GM13977 (cell line): ENCODE results near the gene CYP19A1.

Experiments
- DNase-seq: peaks from one replicate; pipeline ENCODE4 v3.0.0; 2012; ENCODE audit warnings: low spot score
- in situ Hi-C: fragments of 300-500 bp; cut with MboI; formaldehyde crosslinking; loops from one replicate; pipeline ENCODE4 v1.12.0; 2022; ENCODE audit warnings: low sequenced_read_pairs, low pct_unique_long_range_greater_than_20kb, mixed read lengths, inconsistent platforms; ENCODE audit not compliant: unreplicated experiment
- TF ChIP-seq, protein P1 (sequence below): IDR thresholded peaks from 2 replicates; pipeline ENCODE4 v1.5.1; 2012; ENCODE audit warnings: mild to moderate bottlenecking, control low read depth; ENCODE audit not compliant: insufficient read depth; ENCODE audit errors: extremely low read depth, missing control alignments

The CYP19A1 gene

GRCh38 chr15:51203797-51204196 lies 134.6 kb downstream of the CYP19A1 start:
- in situ Hi-C loops: no loop called here
- DNase-seq: no peak
- TF ChIP-seq, protein P1, sequence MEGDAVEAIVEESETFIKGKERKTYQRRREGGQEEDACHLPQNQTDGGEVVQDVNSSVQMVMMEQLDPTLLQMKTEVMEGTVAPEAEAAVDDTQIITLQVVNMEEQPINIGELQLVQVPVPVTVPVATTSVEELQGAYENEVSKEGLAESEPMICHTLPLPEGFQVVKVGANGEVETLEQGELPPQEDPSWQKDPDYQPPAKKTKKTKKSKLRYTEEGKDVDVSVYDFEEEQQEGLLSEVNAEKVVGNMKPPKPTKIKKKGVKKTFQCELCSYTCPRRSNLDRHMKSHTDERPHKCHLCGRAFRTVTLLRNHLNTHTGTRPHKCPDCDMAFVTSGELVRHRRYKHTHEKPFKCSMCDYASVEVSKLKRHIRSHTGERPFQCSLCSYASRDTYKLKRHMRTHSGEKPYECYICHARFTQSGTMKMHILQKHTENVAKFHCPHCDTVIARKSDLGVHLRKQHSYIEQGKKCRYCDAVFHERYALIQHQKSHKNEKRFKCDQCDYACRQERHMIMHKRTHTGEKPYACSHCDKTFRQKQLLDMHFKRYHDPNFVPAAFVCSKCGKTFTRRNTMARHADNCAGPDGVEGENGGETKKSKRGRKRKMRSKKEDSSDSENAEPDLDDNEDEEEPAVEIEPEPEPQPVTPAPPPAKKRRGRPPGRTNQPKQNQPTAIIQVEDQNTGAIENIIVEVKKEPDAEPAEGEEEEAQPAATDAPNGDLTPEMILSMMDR: no peak

DNA sequence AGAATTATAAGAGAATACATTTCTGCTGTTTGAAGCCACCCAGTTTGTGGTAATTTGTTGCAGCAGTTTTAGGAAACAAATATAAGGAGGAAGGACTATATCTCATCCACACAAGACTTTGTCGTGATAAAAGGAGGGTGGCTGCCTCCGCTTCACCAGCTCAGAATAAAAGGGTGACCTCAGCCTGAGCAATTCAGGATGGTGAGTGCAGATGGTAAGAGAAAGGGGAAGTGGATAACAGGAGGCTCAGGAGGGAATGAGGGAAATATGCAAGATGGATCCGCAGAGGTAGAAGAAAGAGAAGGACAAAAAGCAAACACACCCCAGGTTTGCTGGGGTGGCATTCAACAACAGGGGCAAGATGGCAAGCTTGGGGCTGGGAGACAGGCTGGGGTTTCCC lies 135.6 kb downstream of the CYP19A1 start:
- no peak for DNase-seq
- TF ChIP-seq, protein P1: no peak
- in situ Hi-C loops: no loop called here

DNA sequence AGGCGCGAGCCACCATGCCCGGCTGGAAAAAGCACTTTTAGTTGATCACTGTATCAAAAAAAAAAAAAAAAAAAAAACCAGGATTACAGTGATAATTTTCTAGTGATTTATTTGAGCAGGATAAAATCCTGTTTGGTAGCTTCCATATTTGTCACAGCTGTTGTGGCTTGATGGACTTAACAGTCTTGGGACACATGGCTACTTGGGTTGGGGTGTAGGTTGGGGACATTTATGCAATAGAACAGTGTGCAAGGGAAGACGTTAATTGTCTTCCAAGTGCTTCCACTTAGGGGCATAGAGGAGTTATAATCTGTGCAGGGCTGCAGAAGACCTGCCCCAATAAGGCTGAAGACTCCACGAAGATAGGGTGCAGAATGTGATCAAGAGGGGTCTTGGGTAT lies 136.8 kb downstream of the CYP19A1 start:
- TF ChIP-seq, protein P1: no peak
- in situ Hi-C loops: no loop called here
- DNase-seq: no peak

- DNase-seq: no peak
- in situ Hi-C loops: no loop called here
- TF ChIP-seq, protein P1: no peak
These were observed 137.6 kb downstream of the CYP19A1 start for GRCh38 chr15:51200792-51201191.

GRCh38 chr15:51199541-51199940 lies 138.9 kb downstream of the CYP19A1 start:
- in situ Hi-C loops: no loop called here
- DNase-seq: no peak
- TF ChIP-seq, protein P1: no peak

GRCh38 chr15:51198701-51199232 lies 139.6 kb downstream of the CYP19A1 start:
- in situ Hi-C loops: no loop called here
- DNase-seq: no peak
- TF ChIP-seq, protein P1: no peak

GRCh38 chr15:51195459-51195858 lies 142.9 kb downstream of the CYP19A1 start:
- in situ Hi-C loops: no loop called here
- DNase-seq: no peak
- TF ChIP-seq, protein P1: no peak
